Measurements from ENCODE around the gene AKT3. TPM values are rescaled to one million over a fixed set of nuclear protein-coding genes. Genes with fewer than 3 reads are reported as not detected.

AKT3 gene
- total RNA-seq, 1 donor from 2014 or later, result 107 TPM

- Mint-ChIP-seq H3K27me3 (ENCODE audit: unreplicated experiment) (no peaks in the 10 kb centered on the region), H3K4me3 (ENCODE audit: unreplicated experiment) (no peak overlapping the region), H3K36me3 (ENCODE audit: unreplicated experiment) (peaks cover 9% of the 10 kb centered on the region), H3K4me1 (ENCODE audit: unreplicated experiment) (peaks cover 14% of the 10 kb centered on the region), H3K27ac (ENCODE audit: unreplicated experiment) (no peak overlapping the region), H3K9me3 (ENCODE audit: unreplicated experiment) (no peaks in the 10 kb centered on the region)
- no peak for DNase-seq (ENCODE audit: extremely low spot score, unreplicated experiment)
- no peak for TF ChIP-seq CTCF (IDR thresholded peaks at IDR 0.05)
Observed at GRCh38 chr1:243471026-243471685, 378.9 kb downstream of the AKT3 start.

GRCh38 chr1:243470502-243470901, 379.5 kb downstream of the AKT3 start:
- Mint-ChIP-seq H3K27ac (ENCODE audit: unreplicated experiment) (no peak overlapping the region), H3K4me3 (ENCODE audit: unreplicated experiment) (no peak overlapping the region), H3K4me1 (ENCODE audit: unreplicated experiment) (peaks cover 11% of the 10 kb centered on the region)

GRCh38 chr1:243469497-243469896, 380.5 kb downstream of the AKT3 start:
- Mint-ChIP-seq H3K27me3 (ENCODE audit: unreplicated experiment) (no peaks in the 10 kb centered on the region), H3K9me3 (ENCODE audit: unreplicated experiment) (no peaks in the 10 kb centered on the region), H3K36me3 (ENCODE audit: unreplicated experiment) (peaks cover 5% of the 10 kb centered on the region), H3K4me3 (ENCODE audit: unreplicated experiment) (no peak overlapping the region), H3K4me1 (ENCODE audit: unreplicated experiment) (peaks cover 11% of the 10 kb centered on the region), H3K27ac (ENCODE audit: unreplicated experiment) (no peak overlapping the region)
- no peak for DNase-seq (ENCODE audit: extremely low spot score, unreplicated experiment)
- TF ChIP-seq CTCF (IDR thresholded peaks at IDR 0.05), result no peak

More at GRCh38 chr1:243470502-243470901, 379.5 kb downstream of the AKT3 start:
- peaks cover 5% of the 10 kb centered on the region for H3K36me3 Mint-ChIP-seq (ENCODE audit: unreplicated experiment)
- H3K27me3 Mint-ChIP-seq (ENCODE audit: unreplicated experiment), result no peaks in the 10 kb centered on the region
- no peak for TF ChIP-seq CTCF (IDR thresholded peaks at IDR 0.05)
- DNase-seq (ENCODE audit: extremely low spot score, unreplicated experiment), result no peak
- H3K9me3 Mint-ChIP-seq (ENCODE audit: unreplicated experiment), result no peaks in the 10 kb centered on the region

DNA sequence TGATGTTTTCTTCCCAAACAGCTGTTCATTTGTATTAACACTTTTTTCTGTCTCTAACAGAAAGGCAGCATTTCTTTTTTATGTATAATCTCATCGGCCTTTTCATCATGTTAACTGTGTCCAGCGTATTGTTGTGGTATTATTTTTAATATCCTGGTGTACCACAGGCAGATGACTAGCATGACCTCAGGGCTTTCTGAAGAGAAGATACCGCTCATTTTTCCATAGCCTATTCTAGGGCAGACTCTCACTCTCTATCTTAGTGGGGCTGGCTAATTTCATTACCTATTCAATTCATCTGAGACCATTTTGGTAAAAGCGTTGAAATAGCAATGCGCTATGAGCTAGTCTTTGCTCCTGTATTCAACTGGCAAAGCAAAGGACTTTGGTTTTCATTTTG, 384.3 kb downstream of the AKT3 start:
- H3K27me3 Mint-ChIP-seq (ENCODE audit: unreplicated experiment), result no peaks in the 10 kb centered on the region
- TF ChIP-seq CTCF (IDR thresholded peaks at IDR 0.05), result no peak
- DNase-seq (ENCODE audit: extremely low spot score, unreplicated experiment), result no peak
- no peaks in the 10 kb centered on the region for H3K4me1 Mint-ChIP-seq (ENCODE audit: unreplicated experiment)
- no peak overlapping the region for H3K27ac Mint-ChIP-seq (ENCODE audit: unreplicated experiment)
- no peaks in the 10 kb centered on the region for H3K9me3 Mint-ChIP-seq (ENCODE audit: unreplicated experiment)
- peaks cover 7% of the 10 kb centered on the region for H3K36me3 Mint-ChIP-seq (ENCODE audit: unreplicated experiment)
- H3K4me3 Mint-ChIP-seq (ENCODE audit: unreplicated experiment), result no peak overlapping the region

- Mint-ChIP-seq H3K9me3 (ENCODE audit: unreplicated experiment) (no peaks in the 10 kb centered on the region), H3K27ac (ENCODE audit: unreplicated experiment) (no peak overlapping the region), H3K4me1 (ENCODE audit: unreplicated experiment) (no peaks in the 10 kb centered on the region), H3K4me3 (ENCODE audit: unreplicated experiment) (no peak overlapping the region), H3K36me3 (ENCODE audit: unreplicated experiment) (peaks cover 5% of the 10 kb centered on the region), H3K27me3 (ENCODE audit: unreplicated experiment) (no peaks in the 10 kb centered on the region)
- no peak for TF ChIP-seq CTCF (IDR thresholded peaks at IDR 0.05)
- no peak for DNase-seq (ENCODE audit: extremely low spot score, unreplicated experiment)
Observed at GRCh38 chr1:243465081-243465480, 385.0 kb downstream of the AKT3 start.
